Endodermal cell (in vitro differentiated cells): ENCODE measurements around the gene STK25. TPM values are rescaled to one million over a fixed set of nuclear protein-coding genes. Genes with fewer than 3 reads are reported as not detected.

Source experiments
- DNase-seq: peaks from one replicate; pipeline ENCODE4 v3.0.0-alpha.2; 2017
- H3K27ac ChIP-seq: 2 replicates; pipeline ENCODE4 v1.5.1; 2013; ENCODE audit warnings: mild to moderate bottlenecking, low read depth, low read length, moderate library complexity
- H3K27me3 ChIP-seq: 2 replicates; pipeline ENCODE4 v1.6.1; 2013; ENCODE audit warnings: mild to moderate bottlenecking, low read length, moderate library complexity; ENCODE audit not compliant: insufficient read depth, control insufficient read depth, poor library complexity, severe bottlenecking
- H3K36me3 ChIP-seq: 2 replicates; pipeline ENCODE4 v1.7.0; 2013; ENCODE audit warnings: mild to moderate bottlenecking, low read length, moderate library complexity; ENCODE audit not compliant: control insufficient read depth, insufficient read depth
- H3K4me1 ChIP-seq: one replicate; pipeline ENCODE4 v1.7.0; 2013; ENCODE audit warnings: low read length; ENCODE audit not compliant: control insufficient read depth, insufficient read depth
- H3K4me3 ChIP-seq: 2 replicates; pipeline ENCODE4 v1.5.1; 2013; ENCODE audit warnings: mild to moderate bottlenecking, low read length, moderate library complexity
- H3K9ac ChIP-seq: 2 replicates; pipeline ENCODE4 v1.6.1; 2013; ENCODE audit warnings: mild to moderate bottlenecking, low read length, moderate library complexity; ENCODE audit not compliant: poor library complexity, severe bottlenecking; ENCODE audit errors: extremely low read depth
- H3K9me3 ChIP-seq: 2 replicates; pipeline ENCODE4 v1.6.1; 2013; ENCODE audit warnings: mild to moderate bottlenecking, low read length, moderate library complexity; ENCODE audit not compliant: control insufficient read depth
- H3K27ac Mint-ChIP-seq: 2 replicates; pipeline ENCODE4 v1.8.0; 2020; ENCODE audit warnings: mixed read lengths
- H3K27me3 Mint-ChIP-seq: 2 replicates; pipeline ENCODE4 v1.8.0; 2021; ENCODE audit warnings: mild to moderate bottlenecking, mixed read lengths; ENCODE audit not compliant: insufficient read depth
- H3K36me3 Mint-ChIP-seq: 2 replicates; pipeline ENCODE4 v1.8.0; 2020; ENCODE audit warnings: low read depth, mixed read lengths
- H3K4me1 Mint-ChIP-seq: 2 replicates; pipeline ENCODE4 v1.8.0; 2020; ENCODE audit warnings: mixed read lengths
- H3K4me3 Mint-ChIP-seq: 2 replicates; pipeline ENCODE4 v1.8.0; 2020; ENCODE audit warnings: mild to moderate bottlenecking, moderate library complexity, mixed read lengths
- H3K9me3 Mint-ChIP-seq: 2 replicates; pipeline ENCODE4 v1.8.0; 2020; ENCODE audit warnings: mild to moderate bottlenecking, mixed read lengths
- CTCF ChIP-seq: fragments of 200-600 bp; sonication (generic); conservative IDR thresholded peaks from 2 replicates; pipeline ENCODE4 v1.5.0; 2021; ENCODE audit warnings: antibody characterized with exemption, mild to moderate bottlenecking
- WGBS, 2 experiments: methylation state at CpG; one replicate each; pipeline versions ENCODE4 v1.1.5 to v1.1.7; 2013; ENCODE audit warnings: missing lambda C conversion rate in 2 of 2, mixed read lengths in 1 of 2; ENCODE audit not compliant: insufficient coverage in 1 of 2, insufficient read length in 1 of 2; 5-methylcytosine and 5-hydroxymethylcytosine counted together
- total RNA-seq, 2 donors: library from RNA; stranded (reverse); fragmentation: NEBNext Ultra II Directional in 1 of 2; extraction: Animal tissue kit (Norgen Biotek cat#: 25700) in 1 of 2; gene quantifications; 2 replicates in 1 of 2; 3 replicates in 1 of 2; pipeline ENCODE4 v1.2.1, GENCODE V29; 2021

The STK25 gene
- total RNA-seq, 2 donors from 2014 or later: 226 to 252 TPM

- no peak for DNase-seq
- H3K9me3 ChIP-seq: peaks cover 8% of the 10 kb centered on the region
- no peak for TF ChIP-seq CTCF
- Mint-ChIP-seq H3K4me1 (peaks cover 2% of the 10 kb centered on the region), H3K4me3 (no peak overlapping the region), H3K27me3 (peaks cover 11% of the 10 kb centered on the region), H3K27ac (no peak overlapping the region), H3K9me3 (peaks cover 15% of the 10 kb centered on the region), H3K36me3 (no peaks in the 10 kb centered on the region)
- no peak overlapping the region for H3K9ac ChIP-seq
- peaks cover 2% of the 10 kb centered on the region for H3K4me1 ChIP-seq
- no peaks in the 10 kb centered on the region for H3K36me3 ChIP-seq
- no peak overlapping the region for H3K27ac ChIP-seq
- 89 to 90% methylated on average over 26 to 33 of the region's 33 CpGs for WGBS, 2 experiments
- H3K4me3 ChIP-seq: no peak overlapping the region
- no peaks in the 10 kb centered on the region for H3K27me3 ChIP-seq
Measured at GRCh38 chr2:241551998-241552737, 43.8 kb upstream of the STK25 start.

GRCh38 chr2:241551599-241551997 is 43.2 kb upstream of the STK25 start:
- H3K27me3 Mint-ChIP-seq: peaks cover 11% of the 10 kb centered on the region

More at GRCh38 chr2:241551599-241551997, 43.2 kb upstream of the STK25 start:
- H3K4me3 ChIP-seq: no peak overlapping the region
- no peak for TF ChIP-seq CTCF
- no peaks in the 10 kb centered on the region for H3K36me3 Mint-ChIP-seq
- no peak overlapping the region for H3K27ac ChIP-seq
- peaks cover 5% of the 10 kb centered on the region for H3K4me1 Mint-ChIP-seq
- H3K9me3 Mint-ChIP-seq: peaks cover 9% of the 10 kb centered on the region
- WGBS, 2 experiments: 88% methylated on average over 12 of the region's 12 CpGs; no CpG with 5 or more reads in 1 of the 2 experiments
- peaks cover 8% of the 10 kb centered on the region for H3K4me1 ChIP-seq
- DNase-seq: no peak
- H3K36me3 ChIP-seq: no peaks in the 10 kb centered on the region
- H3K27ac Mint-ChIP-seq: no peak overlapping the region
- no peak overlapping the region for H3K9ac ChIP-seq
- peaks cover 6% of the 10 kb centered on the region for H3K9me3 ChIP-seq
- no peaks in the 10 kb centered on the region for H3K27me3 ChIP-seq
- no peak overlapping the region for H3K4me3 Mint-ChIP-seq
